Stimulated activated naive CD8-positive, alpha-beta T cell treated with anti-CD3 and anti-CD28 coated beads, Interleukin-15, amount 100 ng/mL, for 72 hours (primary cell): Measurements from ENCODE around the gene NLRC5.
A peak's percentile ranks its signal among the peaks of the same experiment; 100 is the strongest.

Source experiments
- ATAC-seq: fragments of 150-1000 bp; cut with Tn5 transposase; 2 replicates; pipeline ENCODE4 v1.10.0; 2021; ENCODE audit warnings: mild to moderate bottlenecking, moderate library complexity
- DNase-seq, 2 donors: peaks; one replicate each; pipeline ENCODE4 v3.0.0; 2021 to 2022
- H3K27ac Mint-ChIP-seq, 2 donors: one replicate each; pipeline ENCODE4 v1.8.0; 2022; ENCODE audit warnings: mild to moderate bottlenecking in 2 of 2, mixed read lengths in 2 of 2, moderate library complexity in 2 of 2
- H3K27me3 Mint-ChIP-seq: one replicate; pipeline ENCODE4 v1.8.0; 2022; ENCODE audit warnings: mixed read lengths
- H3K4me1 Mint-ChIP-seq: one replicate; pipeline ENCODE4 v1.8.0; 2022; ENCODE audit warnings: mild to moderate bottlenecking, mixed read lengths
- H3K4me3 Mint-ChIP-seq, 2 donors: one replicate each; pipeline ENCODE4 v1.8.0; 2022; ENCODE audit warnings: mild to moderate bottlenecking in 2 of 2, mixed read lengths in 2 of 2, moderate library complexity in 1 of 2
- H3K9me3 Mint-ChIP-seq, 2 donors: one replicate each; pipeline ENCODE4 v1.8.0; 2022; ENCODE audit warnings: mixed read lengths in 2 of 2

NLRC5 gene

GRCh38 chr16:57127037-57127763, 137.8 kb downstream of the NLRC5 start:
- Mint-ChIP-seq H3K4me3 (peak overlapping the region; percentile 53 to 58), H3K27me3 (no peaks in the 10 kb centered on the region), H3K9me3 (no peaks in the 10 kb centered on the region), H3K4me1 (peaks cover 88% of the 10 kb centered on the region), H3K27ac (peak overlapping the region; percentile 9 to 92)
- peak in 1 of 2 donors; percentile 64 for DNase-seq
- ATAC-seq, result peak; percentile 48

GRCh38 chr16:57127836-57128235, 138.5 kb downstream of the NLRC5 start:
- Mint-ChIP-seq H3K4me3 (peak overlapping the region; percentile 53 to 58), H3K4me1 (peaks cover 94% of the 10 kb centered on the region), H3K27ac (peak overlapping the region; percentile 9 to 92), H3K27me3 (no peaks in the 10 kb centered on the region), H3K9me3 (no peaks in the 10 kb centered on the region)
- no peak for DNase-seq
- no peak for ATAC-seq

- no peaks in the 10 kb centered on the region for H3K27me3 Mint-ChIP-seq
- ATAC-seq (peak; percentile 89), DNase-seq (peak; percentile 58 to 89)
- H3K9me3 Mint-ChIP-seq, result no peaks in the 10 kb centered on the region
- peaks cover 94% of the 10 kb centered on the region for H3K4me1 Mint-ChIP-seq
- peak overlapping the region; percentile 75 to 80 for H3K4me3 Mint-ChIP-seq
- H3K27ac Mint-ChIP-seq, result peak overlapping the region; percentile 94 to 96
These were observed 139.5 kb downstream of the NLRC5 start for GRCh38 chr16:57128771-57129389.

GRCh38 chr16:57130950-57131321, 141.6 kb downstream of the NLRC5 start:
- DNase-seq, result no peak
- peak overlapping the region; percentile 65 to 80 for H3K4me3 Mint-ChIP-seq
- peak overlapping the region; percentile 36 to 83 for H3K27ac Mint-ChIP-seq

GRCh38 chr16:57131351-57131970, 142.1 kb downstream of the NLRC5 start:
- DNase-seq, result no peak
- no peaks in the 10 kb centered on the region for H3K27me3 Mint-ChIP-seq
- ATAC-seq, result no peak
- no peaks in the 10 kb centered on the region for H3K9me3 Mint-ChIP-seq
- peak overlapping the region; percentile 62 to 76 for H3K4me3 Mint-ChIP-seq
- peaks cover 98% of the 10 kb centered on the region for H3K4me1 Mint-ChIP-seq
- peak overlapping the region in 1 of 2 donors; percentile 94 for H3K27ac Mint-ChIP-seq

More at GRCh38 chr16:57130950-57131321, 141.6 kb downstream of the NLRC5 start:
- Mint-ChIP-seq H3K27me3 (no peaks in the 10 kb centered on the region), H3K9me3 (no peaks in the 10 kb centered on the region), H3K4me1 (peaks cover 98% of the 10 kb centered on the region)
- ATAC-seq, result no peak

- Mint-ChIP-seq H3K9me3 (no peaks in the 10 kb centered on the region), H3K27me3 (no peaks in the 10 kb centered on the region), H3K4me3 (peak overlapping the region; percentile 76 to 78), H3K4me1 (peaks cover 88% of the 10 kb centered on the region), H3K27ac (peak overlapping the region; percentile 82 to 94)
- DNase-seq, result no peak
- no peak for ATAC-seq
These were observed 143.1 kb downstream of the NLRC5 start for GRCh38 chr16:57132470-57132869.

- no peaks in the 10 kb centered on the region for H3K27me3 Mint-ChIP-seq
- no peak for ATAC-seq
- H3K9me3 Mint-ChIP-seq, result no peaks in the 10 kb centered on the region
- peaks cover 82% of the 10 kb centered on the region for H3K4me1 Mint-ChIP-seq
- no peak for DNase-seq
- peak overlapping the region; percentile 78 to 79 for H3K4me3 Mint-ChIP-seq
- peak overlapping the region; percentile 94 to 96 for H3K27ac Mint-ChIP-seq
These were observed 143.7 kb downstream of the NLRC5 start for GRCh38 chr16:57133031-57133430.
